Measurements from ENCODE around the gene ZNF862.

DNA sequence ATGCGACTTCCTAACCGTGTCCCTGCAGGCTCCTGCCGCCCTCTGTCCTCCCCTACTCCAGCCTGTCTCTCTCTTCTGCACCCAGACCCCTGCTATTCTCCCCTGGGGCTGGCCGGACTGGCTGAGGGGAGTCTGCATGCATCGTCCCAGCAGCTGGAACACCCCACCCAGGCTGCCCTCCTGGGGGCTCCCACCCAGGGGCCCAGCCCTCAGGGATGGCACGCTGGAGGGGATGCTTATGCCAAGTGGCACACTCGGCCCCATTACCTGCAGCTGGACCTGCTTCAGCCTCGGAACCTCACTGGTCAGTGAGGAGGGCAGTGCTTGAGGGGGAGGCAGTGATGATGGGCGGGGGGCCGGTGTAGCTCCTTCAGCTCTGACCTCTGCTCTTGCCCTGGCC, 43.0 kb upstream of the ZNF862 start:
- TF ChIP-seq, protein P1, sequence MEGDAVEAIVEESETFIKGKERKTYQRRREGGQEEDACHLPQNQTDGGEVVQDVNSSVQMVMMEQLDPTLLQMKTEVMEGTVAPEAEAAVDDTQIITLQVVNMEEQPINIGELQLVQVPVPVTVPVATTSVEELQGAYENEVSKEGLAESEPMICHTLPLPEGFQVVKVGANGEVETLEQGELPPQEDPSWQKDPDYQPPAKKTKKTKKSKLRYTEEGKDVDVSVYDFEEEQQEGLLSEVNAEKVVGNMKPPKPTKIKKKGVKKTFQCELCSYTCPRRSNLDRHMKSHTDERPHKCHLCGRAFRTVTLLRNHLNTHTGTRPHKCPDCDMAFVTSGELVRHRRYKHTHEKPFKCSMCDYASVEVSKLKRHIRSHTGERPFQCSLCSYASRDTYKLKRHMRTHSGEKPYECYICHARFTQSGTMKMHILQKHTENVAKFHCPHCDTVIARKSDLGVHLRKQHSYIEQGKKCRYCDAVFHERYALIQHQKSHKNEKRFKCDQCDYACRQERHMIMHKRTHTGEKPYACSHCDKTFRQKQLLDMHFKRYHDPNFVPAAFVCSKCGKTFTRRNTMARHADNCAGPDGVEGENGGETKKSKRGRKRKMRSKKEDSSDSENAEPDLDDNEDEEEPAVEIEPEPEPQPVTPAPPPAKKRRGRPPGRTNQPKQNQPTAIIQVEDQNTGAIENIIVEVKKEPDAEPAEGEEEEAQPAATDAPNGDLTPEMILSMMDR (IDR thresholded peaks at IDR 0.05), result no peak
- no peak for TF ChIP-seq POLR2A (IDR thresholded peaks at IDR 0.05)

Measured in Peyer's patch (tissue), 4 donors.